Mucosa of rectum (tissue), 2 donors: Measurements from ENCODE around the gene SEC16B.

Experiments used
- H3K27ac ChIP-seq, 2 donors: one replicate each; pipeline ENCODE4 v1.7.0; 2013; ENCODE audit warnings: inconsistent platforms in 2 of 2, low read depth in 2 of 2, low read length in 2 of 2
- H3K27me3 ChIP-seq, 2 donors: one replicate each; pipeline ENCODE4 v1.7.0; 2013; ENCODE audit warnings: low read length in 2 of 2; ENCODE audit not compliant: control insufficient read depth in 2 of 2, insufficient read depth in 2 of 2
- H3K36me3 ChIP-seq, 2 donors: one replicate each; pipeline ENCODE4 v1.7.0; 2013; ENCODE audit warnings: low read length in 2 of 2; ENCODE audit not compliant: control insufficient read depth in 2 of 2, insufficient read depth in 2 of 2
- H3K4me1 ChIP-seq, 2 donors: one replicate each; pipeline ENCODE4 v1.7.0; 2013; ENCODE audit warnings: low read length in 2 of 2, mild to moderate bottlenecking in 1 of 2; ENCODE audit not compliant: control insufficient read depth in 2 of 2, insufficient read depth in 2 of 2
- H3K4me3 ChIP-seq, 2 donors: one replicate each; pipeline ENCODE4 v1.7.0; 2013; ENCODE audit warnings: low read length in 2 of 2
- H3K9ac ChIP-seq, 2 donors: one replicate each; pipeline ENCODE4 v1.7.0; 2013; ENCODE audit warnings: low read length in 2 of 2, low read depth in 1 of 2, mild to moderate bottlenecking in 1 of 2
- H3K9me3 ChIP-seq, 2 donors: one replicate each; pipeline ENCODE4 v1.7.0; 2013; ENCODE audit warnings: low read length in 2 of 2; ENCODE audit not compliant: control insufficient read depth in 2 of 2
- donor health status: healthy.
- donor health status: Normal muscosa, but diverticular disease.

SEC16B gene

DNA sequence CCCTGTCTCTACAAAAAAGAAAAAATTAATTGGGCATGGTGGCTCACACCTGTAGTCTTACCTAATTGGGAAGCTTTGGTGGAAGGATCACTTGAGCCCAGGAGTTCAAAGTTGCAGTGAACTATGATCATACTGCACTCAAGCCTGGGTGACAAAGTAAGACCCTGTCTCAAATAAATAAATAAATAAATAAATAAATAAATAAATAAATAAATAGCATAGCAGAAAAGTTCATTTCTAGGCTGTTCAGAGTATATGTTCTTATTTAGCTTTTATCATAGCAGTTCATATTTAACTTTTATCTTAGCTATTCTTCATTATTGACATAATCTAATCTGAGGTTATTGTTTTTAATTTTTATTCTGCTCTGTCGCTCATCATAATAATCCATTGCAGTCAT is 8.7 kb upstream of the SEC16B start:
- no peak overlapping the region for H3K27ac ChIP-seq
- H3K9me3 ChIP-seq, result no peaks in the 10 kb centered on the region
- no peak overlapping the region for H3K4me3 ChIP-seq

GRCh38 chr1:177977141-177977540 is 7.3 kb upstream of the SEC16B start:
- H3K4me1 ChIP-seq, result no peaks in the 10 kb centered on the region
- no peaks in the 10 kb centered on the region for H3K27me3 ChIP-seq
- no peaks in the 10 kb centered on the region for H3K36me3 ChIP-seq
- no peak overlapping the region for H3K27ac ChIP-seq
- H3K9ac ChIP-seq, result no peak overlapping the region
- no peak overlapping the region for H3K4me3 ChIP-seq
- no peaks in the 10 kb centered on the region for H3K9me3 ChIP-seq

More for the DNA sequence above, 8.7 kb upstream of the SEC16B start:
- no peaks in the 10 kb centered on the region for H3K27me3 ChIP-seq
- no peaks in the 10 kb centered on the region for H3K4me1 ChIP-seq
- no peak overlapping the region for H3K9ac ChIP-seq
- peaks cover 0 to 2% of the 10 kb centered on the region in 2 donors for H3K36me3 ChIP-seq

GRCh38 chr1:177976596-177976995 is 6.7 kb upstream of the SEC16B start:
- Histone ChIP-seq H3K9ac (no peak overlapping the region), H3K27me3 (no peaks in the 10 kb centered on the region), H3K9me3 (no peaks in the 10 kb centered on the region), H3K36me3 (no peaks in the 10 kb centered on the region), H3K4me1 (no peaks in the 10 kb centered on the region), H3K4me3 (no peak overlapping the region), H3K27ac (no peak overlapping the region)

- no peak overlapping the region for H3K9ac ChIP-seq
- no peaks in the 10 kb centered on the region for H3K4me1 ChIP-seq
- no peaks in the 10 kb centered on the region for H3K9me3 ChIP-seq
- H3K27me3 ChIP-seq, result no peaks in the 10 kb centered on the region
- H3K27ac ChIP-seq, result no peak overlapping the region
- no peak overlapping the region for H3K4me3 ChIP-seq
- no peaks in the 10 kb centered on the region for H3K36me3 ChIP-seq
Observed at GRCh38 chr1:177975588-177976495, 6.0 kb upstream of the SEC16B start.

- H3K4me1 ChIP-seq, result peaks cover 0 to 3% of the 10 kb centered on the region in 2 donors
- H3K27me3 ChIP-seq, result no peaks in the 10 kb centered on the region
- H3K36me3 ChIP-seq, result no peaks in the 10 kb centered on the region
- H3K27ac ChIP-seq, result no peak overlapping the region
- no peaks in the 10 kb centered on the region for H3K9me3 ChIP-seq
- H3K4me3 ChIP-seq, result no peak overlapping the region
- H3K9ac ChIP-seq, result no peak overlapping the region
Observed at GRCh38 chr1:177973585-177973984, 3.7 kb upstream of the SEC16B start.

- Histone ChIP-seq H3K4me1 (peaks cover 0 to 3% of the 10 kb centered on the region in 2 donors), H3K27me3 (no peaks in the 10 kb centered on the region), H3K9ac (no peak overlapping the region), H3K4me3 (no peak overlapping the region), H3K27ac (no peak overlapping the region), H3K36me3 (peaks cover 7 to 15% of the 10 kb centered on the region in 2 donors), H3K9me3 (no peaks in the 10 kb centered on the region)
Observed at GRCh38 chr1:177969109-177969508, 749 bp downstream of the SEC16B start.

- no peaks in the 10 kb centered on the region for H3K27me3 ChIP-seq
- no peaks in the 10 kb centered on the region for H3K9me3 ChIP-seq
- no peak overlapping the region for H3K27ac ChIP-seq
- peaks cover 7 to 16% of the 10 kb centered on the region in 2 donors for H3K36me3 ChIP-seq
- peaks cover 0 to 3% of the 10 kb centered on the region in 2 donors for H3K4me1 ChIP-seq
- no peak overlapping the region for H3K9ac ChIP-seq
- H3K4me3 ChIP-seq, result no peak overlapping the region
Observed at GRCh38 chr1:177966199-177966598, 3.7 kb downstream of the SEC16B start.

GRCh38 chr1:177965293-177965692 is 4.6 kb downstream of the SEC16B start:
- Histone ChIP-seq H3K4me3 (no peak overlapping the region), H3K4me1 (peaks cover 0 to 1% of the 10 kb centered on the region in 2 donors), H3K9ac (no peak overlapping the region), H3K9me3 (no peaks in the 10 kb centered on the region), H3K27me3 (no peaks in the 10 kb centered on the region), H3K27ac (no peak overlapping the region), H3K36me3 (peaks cover 15 to 16% of the 10 kb centered on the region in 2 donors)

DNA sequence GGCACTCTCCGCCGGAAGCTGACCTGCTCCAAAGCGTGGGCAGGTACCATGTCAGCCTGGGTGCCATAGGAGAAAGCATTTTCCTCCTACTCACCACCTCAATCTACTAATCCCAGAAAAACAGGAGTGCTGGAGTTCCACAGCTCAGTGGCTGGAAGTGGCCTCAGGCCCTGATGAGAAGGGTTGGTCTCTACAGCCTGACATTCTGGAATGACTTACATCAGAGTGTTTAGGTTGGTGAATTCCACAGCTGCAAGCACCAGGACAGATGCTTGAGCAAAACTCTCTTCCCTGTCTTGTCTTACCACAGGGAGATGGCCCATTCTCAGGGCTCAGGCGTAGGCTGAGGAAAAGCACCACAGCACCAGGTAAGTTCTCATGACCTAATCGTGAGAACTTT is 5.5 kb downstream of the SEC16B start:
- Histone ChIP-seq H3K27ac (no peak overlapping the region), H3K27me3 (no peaks in the 10 kb centered on the region), H3K4me3 (no peak overlapping the region), H3K4me1 (no peaks in the 10 kb centered on the region), H3K36me3 (peaks cover 15 to 16% of the 10 kb centered on the region in 2 donors), H3K9ac (no peak overlapping the region), H3K9me3 (no peaks in the 10 kb centered on the region)

- H3K9ac ChIP-seq, result no peak overlapping the region
- no peaks in the 10 kb centered on the region for H3K9me3 ChIP-seq
- no peaks in the 10 kb centered on the region for H3K4me1 ChIP-seq
- H3K4me3 ChIP-seq, result no peak overlapping the region
- H3K27ac ChIP-seq, result no peak overlapping the region
- H3K36me3 ChIP-seq, result peaks cover 12 to 15% of the 10 kb centered on the region in 2 donors
- no peaks in the 10 kb centered on the region for H3K27me3 ChIP-seq
Observed at GRCh38 chr1:177960939-177961622, 8.8 kb downstream of the SEC16B start.
